Urothelium cell line (cell line): ENCODE data around the gene NDN.

Experiments used
- DNase-seq: peaks from one replicate; pipeline ENCODE4 v3.0.0; 2011; ENCODE audit warnings: low spot score, mixed read lengths
- FAIRE-seq: peaks from 2 replicates; lab custom pipeline; 2011; peaks lifted over from hg19 to GRCh38; lab: Jason Lieb, UNC

NDN gene

DNA sequence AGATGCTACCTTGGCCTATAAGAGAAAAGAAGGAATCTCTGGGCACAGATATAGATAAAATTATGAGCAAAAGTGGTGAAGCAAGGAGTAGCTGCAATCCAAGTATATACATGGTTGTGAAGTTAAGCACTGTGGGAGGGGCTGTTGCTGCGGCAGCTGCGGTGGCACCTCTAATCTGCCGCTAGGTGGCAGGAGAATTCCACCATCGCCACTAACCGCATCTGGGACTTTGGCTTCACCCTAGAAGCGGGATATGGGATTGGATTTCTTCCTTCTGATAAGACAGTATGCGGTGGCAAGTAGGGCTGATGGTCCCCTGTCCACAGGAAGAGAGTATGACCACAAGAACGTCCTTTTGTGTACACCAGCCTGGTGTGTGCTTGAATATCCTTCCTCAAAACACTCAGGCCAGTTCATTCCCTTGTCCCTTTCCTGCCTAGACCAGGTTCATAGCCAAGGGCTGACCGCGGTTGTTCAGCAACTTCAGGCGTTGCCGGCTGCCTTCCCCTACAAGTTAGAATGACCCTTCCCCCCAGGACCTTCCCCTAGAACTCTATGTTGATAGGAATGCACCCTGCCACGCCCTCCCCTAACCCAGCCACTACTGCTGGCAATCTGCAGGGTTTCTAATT is 44.6 kb downstream of the NDN start:
- DNase-seq (peak; percentile 79), FAIRE-seq (peak; percentile 89)
